HEK293 (cell line): Measurements from ENCODE around the gene ARHGAP22.
A peak's percentile ranks its signal among the peaks of the same experiment; 100 is the strongest.

Experiments used
- CTCF ChIA-PET: fragments of 350-600 bp; formaldehyde crosslinking; extraction: SDS; loops from one replicate; lab custom pipeline; 2021; ENCODE audit warnings: antibody characterized with exemption; lab: Yijun Ruan, JAX
- POLR2A ChIA-PET: fragments of 300-600 bp; formaldehyde crosslinking; extraction: SDS; loops from one replicate; lab custom pipeline; 2020; ENCODE audit warnings: antibody characterized with exemption, inconsistent platforms; lab: Yijun Ruan, JAX
- H3K27ac ChIP-seq: fragments of 200-500 bp; sonication (Bioruptor generic); 2 replicates; pipeline ENCODE4 v1.5.1; 2014; ENCODE audit warnings: low read depth, low read length, control low read depth, inconsistent platforms; ENCODE audit errors: extremely low read depth
- H3K36me3 ChIP-seq, 2 experiments: fragments of 200-500 bp in 1 of 2; sonication (Bioruptor generic) in 1 of 2; 1 replicate in 1 of 2; 2 replicates in 1 of 2; pipeline ENCODE4 v1.5.1; 2014 to 2017; ENCODE audit warnings: inconsistent platforms in 2 of 2, low read length in 2 of 2; ENCODE audit not compliant: control insufficient read depth in 2 of 2, insufficient read depth in 1 of 2
- H3K4me1 ChIP-seq: fragments of 200-500 bp; sonication (Bioruptor generic); 2 replicates; pipeline ENCODE4 v1.5.1; 2014; ENCODE audit warnings: mild to moderate bottlenecking, low read length, inconsistent platforms; ENCODE audit not compliant: control insufficient read depth, insufficient read depth
- H3K4me3 ChIP-seq: 2 replicates; pipeline ENCODE4 v1.5.1; 2011; ENCODE audit warnings: low read depth, mild to moderate bottlenecking, control low read depth, low read length, moderate library complexity
- H3K9me3 ChIP-seq: fragments of 200-500 bp; sonication (Bioruptor generic); 2 replicates; pipeline ENCODE4 v1.5.1; 2014; ENCODE audit warnings: low read depth, low read length, inconsistent platforms; ENCODE audit not compliant: control insufficient read depth, insufficient read depth
- HIC1 ChIP-seq: fragments of 450-650 bp; formaldehyde crosslinking; IDR thresholded peaks from 2 replicates; pipeline ENCODE4 v1.5.1; 2016; ENCODE audit warnings: missing biosample characterization, missing genetic modification characterization
- MEIS1 ChIP-seq: sonication (generic); formaldehyde crosslinking; IDR thresholded peaks from 2 replicates; pipeline ENCODE4 v1.8.1; 2022; ENCODE audit warnings: missing genetic modification reagents, mild to moderate bottlenecking, borderline replicate concordance
- PRDM1 ChIP-seq: fragments of 450-650 bp; formaldehyde crosslinking; IDR thresholded peaks from 2 replicates; pipeline ENCODE4; 2016; ENCODE audit warnings: missing biosample characterization, missing genetic modification characterization
- SALL2 ChIP-seq: fragments of 450-650 bp; formaldehyde crosslinking; IDR thresholded peaks from 2 replicates; pipeline ENCODE4 v1.5.0; 2017; ENCODE audit warnings: missing biosample characterization, mild to moderate bottlenecking, missing genetic modification characterization, borderline replicate concordance
- ZFP3 ChIP-seq: fragments of 450-650 bp; formaldehyde crosslinking; IDR thresholded peaks from 2 replicates; pipeline ENCODE4 v1.5.1; 2016; ENCODE audit warnings: low read depth, missing biosample characterization, missing genetic modification characterization
- ZFP69B ChIP-seq: fragments of 450-650 bp; formaldehyde crosslinking; IDR thresholded peaks from 2 replicates; pipeline ENCODE4 v1.5.1; 2016; ENCODE audit warnings: missing biosample characterization, missing genetic modification characterization
- ZNF112 ChIP-seq: fragments of 450-650 bp; formaldehyde crosslinking; IDR thresholded peaks from 2 replicates; pipeline ENCODE4 v1.5.0; 2017; ENCODE audit warnings: missing biosample characterization, missing genetic modification characterization
- ZNF121 ChIP-seq: fragments of 450-650 bp; formaldehyde crosslinking; IDR thresholded peaks from 2 replicates; pipeline ENCODE4 v1.5.1; 2016; ENCODE audit warnings: missing biosample characterization, missing genetic modification characterization
- ZNF18 ChIP-seq: fragments of 450-650 bp; formaldehyde crosslinking; IDR thresholded peaks from 2 replicates; pipeline ENCODE4 v1.5.1; 2016; ENCODE audit warnings: missing biosample characterization, missing genetic modification characterization
- ZNF223 ChIP-seq: fragments of 450-650 bp; formaldehyde crosslinking; IDR thresholded peaks from 2 replicates; pipeline ENCODE4 v1.5.1; 2016; ENCODE audit warnings: missing biosample characterization, missing genetic modification characterization
- ZNF248 ChIP-seq: fragments of 450-650 bp; formaldehyde crosslinking; IDR thresholded peaks from 2 replicates; pipeline ENCODE4 v1.5.1; 2017; ENCODE audit warnings: missing biosample characterization, missing genetic modification characterization
- ZNF274 ChIP-seq, 2 experiments: fragments of 200-500 bp in 1 of 2; fragments of 450-650 bp in 1 of 2; sonication (Bioruptor generic) in 1 of 2; formaldehyde crosslinking in 1 of 2; IDR thresholded peaks; 2 replicates each; pipeline versions ENCODE4 v1.5.1 to v1.6.1; 2014 to 2016; ENCODE audit warnings: borderline replicate concordance in 1 of 2, inconsistent platforms in 1 of 2, low read length in 1 of 2, missing biosample characterization in 1 of 2, missing genetic modification characterization in 1 of 2
- ZNF366 ChIP-seq: fragments of 450-650 bp; formaldehyde crosslinking; conservative IDR thresholded peaks from 2 replicates; pipeline ENCODE4 v1.5.1; 2016; ENCODE audit warnings: missing biosample characterization, missing genetic modification characterization
- ZNF416 ChIP-seq: fragments of 450-650 bp; formaldehyde crosslinking; IDR thresholded peaks from 2 replicates; pipeline ENCODE4 v1.5.1; 2016; ENCODE audit warnings: missing biosample characterization, missing genetic modification characterization
- ZNF544 ChIP-seq: fragments of 450-650 bp; formaldehyde crosslinking; IDR thresholded peaks from 2 replicates; pipeline ENCODE4 v1.5.0; 2017; ENCODE audit warnings: missing biosample characterization, missing genetic modification characterization
- ZNF549 ChIP-seq: fragments of 450-650 bp; IDR thresholded peaks from 2 replicates; pipeline ENCODE4 v1.5.1; 2018; ENCODE audit warnings: missing biosample characterization, missing genetic modification characterization, mild to moderate bottlenecking, inconsistent platforms, moderate library complexity
- ZNF558 ChIP-seq: fragments of 450-650 bp; formaldehyde crosslinking; IDR thresholded peaks from 2 replicates; pipeline ENCODE4 v1.5.1; 2016; ENCODE audit warnings: missing biosample characterization, missing genetic modification characterization
- ZNF580 ChIP-seq: fragments of 450-650 bp; formaldehyde crosslinking; IDR thresholded peaks from 2 replicates; pipeline ENCODE4 v1.5.1; 2016; ENCODE audit warnings: missing biosample characterization, missing genetic modification characterization
- ZNF621 ChIP-seq: fragments of 450-650 bp; formaldehyde crosslinking; IDR thresholded peaks from 2 replicates; pipeline ENCODE4 v1.5.1; 2017; ENCODE audit warnings: missing biosample characterization, missing genetic modification characterization
- ZNF777 ChIP-seq: fragments of 450-650 bp; formaldehyde crosslinking; IDR thresholded peaks from 2 replicates; pipeline ENCODE4 v1.5.1; 2017; ENCODE audit warnings: missing biosample characterization, missing genetic modification characterization, borderline replicate concordance
- ZSCAN5A ChIP-seq: fragments of 450-650 bp; formaldehyde crosslinking; IDR thresholded peaks from 2 replicates; pipeline ENCODE4 v1.5.1; 2016; ENCODE audit warnings: missing biosample characterization, missing genetic modification characterization
- ZXDB ChIP-seq: fragments of 450-650 bp; formaldehyde crosslinking; IDR thresholded peaks from 2 replicates; pipeline ENCODE4 v1.5.1; 2016; ENCODE audit warnings: missing biosample characterization, missing genetic modification characterization

Gene ARHGAP22

GRCh38 chr10:48496831-48497779 lies 107.8 kb downstream of the ARHGAP22 start:
- CTCF ChIA-PET = interaction anchor here (0.6 kb wide), 1 partner anchor 160 kb away, joined by 3 read pairs; no protein-coding TSS in a partner anchor

GRCh38 chr10:48496105-48496830 lies 108.6 kb downstream of the ARHGAP22 start:
- no peaks in the 10 kb centered on the region for H3K4me1 ChIP-seq
- H3K27ac ChIP-seq = no peak overlapping the region
- no peak for TF ChIP-seq ZNF121 (tag by site-specific recombination)
- TF ChIP-seq ZNF18 (tag by site-specific recombination) = no peak
- TF ChIP-seq ZNF777 = no peak
- no peak for TF ChIP-seq ZNF558
- no peaks in the 10 kb centered on the region for H3K9me3 ChIP-seq
- POLR2A ChIA-PET = no interaction called here
- no peaks in the 10 kb centered on the region for H3K36me3 ChIP-seq
- CTCF ChIA-PET = interaction anchor here (0.6 to 1.0 kb wide), 3 partner anchors 8 to 160 kb away, joined by 3 to 4 read pairs (median 4); no protein-coding TSS in a partner anchor
- no peak overlapping the region for H3K4me3 ChIP-seq

More at GRCh38 chr10:48496831-48497779, 107.8 kb downstream of the ARHGAP22 start:
- POLR2A ChIA-PET = no interaction called here
- TF ChIP-seq ZNF621 = no peak
- TF ChIP-seq ZNF366 (tag by site-specific recombination) = peak; percentile 44; the same call in 1 of the 2 replicates
- TF ChIP-seq ZNF112 (tag by site-specific recombination) = no peak
- no peak for TF ChIP-seq ZNF274 (IDR thresholded peaks at IDR 0.05; ENCODE audit: low read length)
- no peak for TF ChIP-seq ZNF274 (tag by site-specific recombination; IDR thresholded peaks at IDR 0.05; ENCODE audit: borderline replicate concordance)
- TF ChIP-seq ZFP3 (tag by site-specific recombination) = no peak
- no peak for TF ChIP-seq ZNF544 (tag by site-specific recombination)
- no peak overlapping the region for H3K27ac ChIP-seq
- peaks cover 4% of the 10 kb centered on the region; the same call in 1 of the 2 replicates for H3K4me1 ChIP-seq
- H3K4me3 ChIP-seq = no peak overlapping the region
- H3K9me3 ChIP-seq = no peaks in the 10 kb centered on the region
- no peaks in the 10 kb centered on the region for H3K36me3 ChIP-seq

GRCh38 chr10:48495282-48496045 lies 109.4 kb downstream of the ARHGAP22 start:
- Histone ChIP-seq H3K9me3 (no peaks in the 10 kb centered on the region), H3K4me1 (no peaks in the 10 kb centered on the region), H3K27ac (no peak overlapping the region), H3K4me3 (no peak overlapping the region), H3K36me3 (no peaks in the 10 kb centered on the region)
- CTCF ChIA-PET = interaction anchor here (0.6 to 1.2 kb wide), 5 partner anchors 9 to 132 kb away, joined by 3 to 4 read pairs (median 4); no protein-coding TSS in a partner anchor
- POLR2A ChIA-PET = no interaction called here
- TF ChIP-seq ZXDB (no peak), ZNF580 (no peak), ZNF274 (IDR thresholded peaks at IDR 0.05; ENCODE audit: low read length) (no peak), ZNF274 (tag by site-specific recombination; IDR thresholded peaks at IDR 0.05; ENCODE audit: borderline replicate concordance) (no peak), MEIS1 (CRISPR knock-in tag) (no peak), ZNF248 (tag by site-specific recombination) (no peak), SALL2 (no peak), ZNF549 (no peak), HIC1 (tag by site-specific recombination) (no peak), ZFP69B (tag by site-specific recombination) (no peak), ZNF416 (tag by site-specific recombination) (no peak), ZSCAN5A (tag by site-specific recombination) (no peak), PRDM1 (no peak), ZNF223 (tag by site-specific recombination) (no peak)
